ENCODE measurements around the gene SLC37A2.
A peak's percentile ranks its signal among the peaks of the same experiment; 100 is the strongest.

Gene SLC37A2

GRCh38 chr11:125084761-125085231 is 21.7 kb downstream of the SLC37A2 start:
- no peaks in the 10 kb centered on the region for H3K9me3 ChIP-seq (ENCODE audit: insufficient read depth, low read depth, low read length)
- no peaks in the 10 kb centered on the region for H3K27me3 ChIP-seq (ENCODE audit: insufficient read depth, low read length, poor library complexity, severe bottlenecking)
- H3K4me1 ChIP-seq (ENCODE audit: insufficient read depth, low read length, poor library complexity, severe bottlenecking): no peaks in the 10 kb centered on the region
- no peak overlapping the region for H3K4me2 ChIP-seq (ENCODE audit: low read depth, low read length, poor library complexity, severe bottlenecking)
- TF ChIP-seq EZH2phosphoT487 (IDR thresholded peaks at IDR 0.05; ENCODE audit: borderline replicate concordance) (no peak), CTCF (conservative IDR thresholded peaks at IDR 0.05; ENCODE audit: low read length) (no peak)
- H3K9ac ChIP-seq (ENCODE audit: low read depth, low read length, poor library complexity, severe bottlenecking): no peak overlapping the region
- no peaks in the 10 kb centered on the region for H3K9me2 ChIP-seq (replicated peaks; ENCODE audit: low read depth, low read length)
- H3K4me3 ChIP-seq (ENCODE audit: low read length, poor library complexity, severe bottlenecking): no peak overlapping the region
- H3K36me3 ChIP-seq (ENCODE audit: insufficient read depth, low read length): no peaks in the 10 kb centered on the region
- no peaks in the 10 kb centered on the region for H3F3A ChIP-seq (ENCODE audit: low read depth)
- no peaks in the 10 kb centered on the region for H4K20me1 ChIP-seq (ENCODE audit: insufficient read depth, low read length, poor library complexity, severe bottlenecking)
- no peaks in the 10 kb centered on the region for H3K79me2 ChIP-seq (ENCODE audit: insufficient read depth, low read length)
- H2AFZ ChIP-seq (ENCODE audit: low read length): no peak overlapping the region

GRCh38 chr11:125085301-125086081 is 22.4 kb downstream of the SLC37A2 start:
- H3K36me3 ChIP-seq (ENCODE audit: insufficient read depth, low read length): no peaks in the 10 kb centered on the region

GRCh38 chr11:125086633-125087296 is 23.7 kb downstream of the SLC37A2 start:
- Histone ChIP-seq H2AFZ (ENCODE audit: low read length) (no peak overlapping the region), H3K9me3 (ENCODE audit: insufficient read depth, low read depth, low read length) (no peaks in the 10 kb centered on the region), H3F3A (ENCODE audit: low read depth) (no peaks in the 10 kb centered on the region), H3K27me3 (ENCODE audit: insufficient read depth, low read length, poor library complexity, severe bottlenecking) (no peaks in the 10 kb centered on the region), H3K4me1 (ENCODE audit: insufficient read depth, low read length, poor library complexity, severe bottlenecking) (no peaks in the 10 kb centered on the region), H4K20me1 (ENCODE audit: insufficient read depth, low read length, poor library complexity, severe bottlenecking) (no peaks in the 10 kb centered on the region), H3K36me3 (ENCODE audit: insufficient read depth, low read length) (no peaks in the 10 kb centered on the region), H3K79me2 (ENCODE audit: insufficient read depth, low read length) (no peaks in the 10 kb centered on the region), H3K9me2 (replicated peaks; ENCODE audit: low read depth, low read length) (no peaks in the 10 kb centered on the region), H3K9ac (ENCODE audit: low read depth, low read length, poor library complexity, severe bottlenecking) (no peak overlapping the region), H3K4me3 (ENCODE audit: low read length, poor library complexity, severe bottlenecking) (no peak overlapping the region), H3K4me2 (ENCODE audit: low read depth, low read length, poor library complexity, severe bottlenecking) (no peak overlapping the region)
- no peak for TF ChIP-seq CTCF (conservative IDR thresholded peaks at IDR 0.05; ENCODE audit: low read length)
- TF ChIP-seq EZH2phosphoT487 (IDR thresholded peaks at IDR 0.05; ENCODE audit: borderline replicate concordance): no peak

More at GRCh38 chr11:125085301-125086081, 22.4 kb downstream of the SLC37A2 start:
- no peak overlapping the region for H3K4me2 ChIP-seq (ENCODE audit: low read depth, low read length, poor library complexity, severe bottlenecking)
- no peak overlapping the region for H3K4me3 ChIP-seq (ENCODE audit: low read length, poor library complexity, severe bottlenecking)
- no peaks in the 10 kb centered on the region for H3F3A ChIP-seq (ENCODE audit: low read depth)
- H3K27me3 ChIP-seq (ENCODE audit: insufficient read depth, low read length, poor library complexity, severe bottlenecking): no peaks in the 10 kb centered on the region
- no peaks in the 10 kb centered on the region for H3K4me1 ChIP-seq (ENCODE audit: insufficient read depth, low read length, poor library complexity, severe bottlenecking)
- H2AFZ ChIP-seq (ENCODE audit: low read length): no peak overlapping the region
- H3K9ac ChIP-seq (ENCODE audit: low read depth, low read length, poor library complexity, severe bottlenecking): no peak overlapping the region
- no peaks in the 10 kb centered on the region for H3K9me2 ChIP-seq (replicated peaks; ENCODE audit: low read depth, low read length)
- H4K20me1 ChIP-seq (ENCODE audit: insufficient read depth, low read length, poor library complexity, severe bottlenecking): no peaks in the 10 kb centered on the region
- TF ChIP-seq CTCF (conservative IDR thresholded peaks at IDR 0.05; ENCODE audit: low read length) (peak; percentile 22; the same call in 1 of the 2 replicates), EZH2phosphoT487 (IDR thresholded peaks at IDR 0.05; ENCODE audit: borderline replicate concordance) (no peak)
- H3K79me2 ChIP-seq (ENCODE audit: insufficient read depth, low read length): no peaks in the 10 kb centered on the region
- H3K9me3 ChIP-seq (ENCODE audit: insufficient read depth, low read depth, low read length): no peaks in the 10 kb centered on the region

All from Loucy (cell line).